ENCODE results near the gene INPP4A.

INPP4A gene

GRCh38 chr2:98494699-98495098, 50.0 kb downstream of the INPP4A start:
- no peak for TF ChIP-seq CTCF (conservative IDR thresholded peaks at IDR 0.05)
- no peak overlapping the region for H3K27ac ChIP-seq

GRCh38 chr2:98496750-98497493, 52.3 kb downstream of the INPP4A start:
- TF ChIP-seq CTCF (conservative IDR thresholded peaks at IDR 0.05): no peak

GRCh38 chr2:98498703-98499440, 54.2 kb downstream of the INPP4A start:
- TF ChIP-seq CTCF (conservative IDR thresholded peaks at IDR 0.05): no peak
- peak overlapping the region; percentile 41 for H3K27ac ChIP-seq

More at GRCh38 chr2:98496750-98497493, 52.3 kb downstream of the INPP4A start:
- H3K27ac ChIP-seq: no peak overlapping the region

GRCh38 chr2:98500561-98500960, 55.9 kb downstream of the INPP4A start:
- no peak for TF ChIP-seq CTCF (conservative IDR thresholded peaks at IDR 0.05)

GRCh38 chr2:98501223-98501622, 56.6 kb downstream of the INPP4A start:
- no peak for TF ChIP-seq CTCF (conservative IDR thresholded peaks at IDR 0.05)
- no peak overlapping the region for H3K27ac ChIP-seq

More at GRCh38 chr2:98500561-98500960, 55.9 kb downstream of the INPP4A start:
- H3K27ac ChIP-seq: no peak overlapping the region

- TF ChIP-seq CTCF (conservative IDR thresholded peaks at IDR 0.05): no peak
- H3K27ac ChIP-seq: no peak overlapping the region
These were observed 57.2 kb downstream of the INPP4A start for GRCh38 chr2:98501876-98502275.

- TF ChIP-seq CTCF (conservative IDR thresholded peaks at IDR 0.05): no peak
- no peak overlapping the region for H3K27ac ChIP-seq
These were observed 58.1 kb downstream of the INPP4A start for GRCh38 chr2:98502556-98503335.
